Nephron progenitor cell (in vitro differentiated cells): ENCODE measurements around the gene LRFN5.
"Not testable (repeated sequence)": the region's sequence is repeated elsewhere in the genome, so short reads cannot be mapped to it uniquely, and the experiment has no call there.

ENCODE experiments used
- DNase-seq: peaks from one replicate; pipeline ENCODE4 v3.0.0; 2021
- H3K27ac Mint-ChIP-seq: 2 replicates; pipeline ENCODE4 v1.8.0; 2021; ENCODE audit warnings: mild to moderate bottlenecking, moderate library complexity, mixed read lengths
- H3K27me3 Mint-ChIP-seq: 2 replicates; pipeline ENCODE4 v1.8.0; 2021; ENCODE audit warnings: mild to moderate bottlenecking, low read depth, mixed read lengths; ENCODE audit not compliant: poor library complexity
- H3K36me3 Mint-ChIP-seq: 2 replicates; pipeline ENCODE4 v1.8.0; 2021; ENCODE audit warnings: low read depth, mixed read lengths
- H3K4me1 Mint-ChIP-seq: 2 replicates; pipeline ENCODE4 v1.8.0; 2021; ENCODE audit warnings: mixed read lengths
- H3K4me3 Mint-ChIP-seq: 2 replicates; pipeline ENCODE4 v1.8.0; 2021; ENCODE audit warnings: mild to moderate bottlenecking, moderate library complexity, mixed read lengths
- H3K9me3 Mint-ChIP-seq: 2 replicates; pipeline ENCODE4 v1.8.0; 2021; ENCODE audit warnings: mild to moderate bottlenecking, moderate library complexity, mixed read lengths
- CTCF ChIP-seq: fragments of 200-600 bp; sonication (generic); IDR thresholded peaks from 2 replicates; pipeline ENCODE4 v1.5.0; 2021; ENCODE audit warnings: antibody characterized with exemption

LRFN5 gene

GRCh38 chr14:41668356-41668755 lies 61.7 kb downstream of the LRFN5 start:
- H3K4me3 Mint-ChIP-seq, result no peak overlapping the region
- H3K9me3 Mint-ChIP-seq, result peaks cover 4% of the 10 kb centered on the region
- no peaks in the 10 kb centered on the region for H3K27me3 Mint-ChIP-seq
- H3K36me3 Mint-ChIP-seq, result no peaks in the 10 kb centered on the region
- H3K4me1 Mint-ChIP-seq, result no peaks in the 10 kb centered on the region
- no peak for DNase-seq
- TF ChIP-seq CTCF, result no peak
- no peak overlapping the region for H3K27ac Mint-ChIP-seq

- not testable (repeated sequence) for H3K27ac Mint-ChIP-seq, DNase-seq, H3K27me3 Mint-ChIP-seq, H3K4me3 Mint-ChIP-seq, H3K4me1 Mint-ChIP-seq
- Mint-ChIP-seq H3K9me3 (peaks cover 22% of the 10 kb centered on the region), H3K36me3 (peaks cover 10% of the 10 kb centered on the region)
Observed at GRCh38 chr14:41673601-41674000, 66.9 kb downstream of the LRFN5 start.

GRCh38 chr14:41674511-41674971 lies 67.9 kb downstream of the LRFN5 start:
- H3K4me1 Mint-ChIP-seq, H3K27ac Mint-ChIP-seq, DNase-seq, H3K27me3 Mint-ChIP-seq, H3K4me3 Mint-ChIP-seq: not testable (repeated sequence)
- H3K36me3 Mint-ChIP-seq, result peaks cover 10% of the 10 kb centered on the region
- peaks cover 23% of the 10 kb centered on the region for H3K9me3 Mint-ChIP-seq

GRCh38 chr14:41699486-41699885 lies 92.8 kb downstream of the LRFN5 start:
- Mint-ChIP-seq H3K4me1 (no peaks in the 10 kb centered on the region), H3K27ac (no peak overlapping the region), H3K9me3 (no peaks in the 10 kb centered on the region), H3K36me3 (no peaks in the 10 kb centered on the region), H3K27me3 (no peaks in the 10 kb centered on the region), H3K4me3 (no peak overlapping the region)
- no peak for DNase-seq
- TF ChIP-seq CTCF, result no peak

GRCh38 chr14:41718477-41719166 lies 111.9 kb downstream of the LRFN5 start:
- H3K27me3 Mint-ChIP-seq, result no peaks in the 10 kb centered on the region
- DNase-seq, result no peak
- no peak overlapping the region for H3K27ac Mint-ChIP-seq
- no peak overlapping the region for H3K4me3 Mint-ChIP-seq
- H3K36me3 Mint-ChIP-seq, result no peaks in the 10 kb centered on the region
- H3K4me1 Mint-ChIP-seq, result no peaks in the 10 kb centered on the region
- no peak for TF ChIP-seq CTCF
- no peaks in the 10 kb centered on the region for H3K9me3 Mint-ChIP-seq

- H3K27ac Mint-ChIP-seq, result no peak overlapping the region
- H3K27me3 Mint-ChIP-seq, result peaks cover 3% of the 10 kb centered on the region
- TF ChIP-seq CTCF, result no peak
- no peaks in the 10 kb centered on the region for H3K4me1 Mint-ChIP-seq
- H3K9me3 Mint-ChIP-seq, result peaks cover 33% of the 10 kb centered on the region
- DNase-seq, result no peak
- H3K4me3 Mint-ChIP-seq, result no peak overlapping the region
- peaks cover 16% of the 10 kb centered on the region for H3K36me3 Mint-ChIP-seq
Observed at GRCh38 chr14:41739203-41739602, 132.5 kb downstream of the LRFN5 start.

- no peak overlapping the region for H3K27ac Mint-ChIP-seq
- no peak for DNase-seq
- H3K9me3 Mint-ChIP-seq, result peaks cover 7% of the 10 kb centered on the region
- no peaks in the 10 kb centered on the region for H3K4me1 Mint-ChIP-seq
- H3K4me3 Mint-ChIP-seq, result no peak overlapping the region
- peaks cover 6% of the 10 kb centered on the region for H3K36me3 Mint-ChIP-seq
- TF ChIP-seq CTCF, result no peak
- no peaks in the 10 kb centered on the region for H3K27me3 Mint-ChIP-seq
Observed at GRCh38 chr14:41743140-41743539, 136.5 kb downstream of the LRFN5 start.
